GM12801 (cell line): ENCODE measurements around the gene AFTPH.

Source experiments
- CTCF ChIP-seq: IDR thresholded peaks from one replicate; pipeline ENCODE4 v1.5.1; 2011; ENCODE audit warnings: control low read depth; ENCODE audit not compliant: insufficient read length; ENCODE audit errors: extremely low read depth

The AFTPH gene

DNA sequence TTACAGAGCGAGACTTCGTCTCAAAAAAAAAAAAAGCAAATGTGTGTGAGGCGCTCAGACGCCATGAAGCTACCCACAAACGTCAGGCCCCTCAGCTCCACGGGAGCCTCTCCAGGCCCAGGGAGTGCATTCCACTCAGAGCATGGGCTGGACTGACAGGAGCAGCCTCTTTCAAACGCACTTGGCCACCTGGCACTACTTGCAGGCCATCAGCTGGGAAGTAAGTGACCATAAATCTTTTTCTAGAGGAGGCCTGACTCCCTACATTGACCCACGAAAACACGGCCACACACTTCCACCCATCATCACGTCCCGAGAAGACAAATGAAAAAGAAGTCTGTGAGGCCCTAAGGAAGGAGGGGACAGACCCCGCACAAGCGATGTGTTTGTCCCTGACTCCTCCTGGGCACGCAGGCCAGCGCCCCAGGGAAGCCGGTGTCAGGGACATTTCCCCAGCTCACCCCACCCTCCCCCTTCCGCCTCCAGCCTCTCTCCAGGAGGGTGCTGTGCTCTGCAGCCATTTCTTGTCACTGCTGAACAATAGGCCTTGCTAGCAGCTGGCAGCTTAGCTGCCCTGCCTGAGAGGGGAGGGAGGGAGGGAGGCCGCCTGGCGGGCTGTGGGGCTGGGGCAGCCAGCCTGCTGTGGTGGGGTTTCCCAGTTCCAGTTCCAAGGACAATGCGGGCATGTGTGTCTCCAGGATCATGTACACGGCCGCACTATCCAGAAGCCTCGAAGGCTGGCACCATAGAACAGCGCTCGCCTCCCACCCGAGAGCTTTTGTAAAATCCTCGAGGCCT, 103.0 kb downstream of the AFTPH start:
- TF ChIP-seq CTCF, result no peak

DNA sequence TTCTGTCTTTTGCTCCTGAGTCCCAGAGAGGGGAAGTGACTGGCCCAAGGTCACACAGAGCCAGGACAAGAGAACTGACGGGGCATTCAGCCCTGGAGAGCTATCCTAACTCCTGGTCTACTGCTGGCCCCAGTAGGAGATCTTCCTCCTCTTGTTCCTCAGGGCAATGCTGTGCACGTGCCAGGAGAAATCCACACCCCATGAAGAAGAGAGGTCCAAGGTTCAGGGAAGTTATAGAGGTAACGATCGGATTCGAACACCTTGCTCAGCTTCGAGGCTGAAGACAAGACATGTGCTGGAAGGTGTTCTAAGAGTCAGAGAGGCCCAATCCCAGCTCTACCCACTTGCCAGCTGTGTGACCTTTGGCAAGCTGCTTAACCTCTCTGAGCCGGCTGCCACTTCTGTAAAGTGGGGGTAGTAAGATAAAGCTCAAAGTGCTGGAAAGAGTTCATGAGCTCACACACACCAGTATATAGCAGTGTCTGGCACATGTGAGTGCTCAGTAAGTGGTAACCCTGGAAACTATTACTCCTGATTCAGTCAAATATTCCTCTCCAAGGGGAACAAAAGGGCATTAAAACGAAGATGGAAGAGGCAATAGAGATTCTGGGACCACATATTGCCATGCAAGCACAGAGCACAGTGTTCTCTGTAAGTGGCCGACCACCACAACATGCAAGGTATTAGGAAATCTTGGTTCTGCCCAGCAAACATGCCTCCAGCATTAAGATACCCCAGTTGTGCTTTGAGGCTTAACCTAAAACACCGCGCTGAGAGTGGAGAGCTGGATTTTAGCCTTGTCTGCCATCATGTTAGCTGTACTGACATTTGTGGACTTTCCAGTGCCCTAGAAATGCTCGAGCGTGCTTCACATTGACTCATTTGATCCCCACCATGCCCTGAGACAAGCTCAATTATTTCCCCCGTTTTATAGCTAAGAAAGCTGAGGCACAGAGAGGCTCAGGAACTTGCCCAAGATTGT, 104.0 kb downstream of the AFTPH start:
- no peak for TF ChIP-seq CTCF

- no peak for TF ChIP-seq CTCF
Observed at GRCh38 chr2:64629329-64629781, 105.2 kb downstream of the AFTPH start.

- no peak for TF ChIP-seq CTCF
Observed at GRCh38 chr2:64629875-64630274, 105.7 kb downstream of the AFTPH start.

DNA sequence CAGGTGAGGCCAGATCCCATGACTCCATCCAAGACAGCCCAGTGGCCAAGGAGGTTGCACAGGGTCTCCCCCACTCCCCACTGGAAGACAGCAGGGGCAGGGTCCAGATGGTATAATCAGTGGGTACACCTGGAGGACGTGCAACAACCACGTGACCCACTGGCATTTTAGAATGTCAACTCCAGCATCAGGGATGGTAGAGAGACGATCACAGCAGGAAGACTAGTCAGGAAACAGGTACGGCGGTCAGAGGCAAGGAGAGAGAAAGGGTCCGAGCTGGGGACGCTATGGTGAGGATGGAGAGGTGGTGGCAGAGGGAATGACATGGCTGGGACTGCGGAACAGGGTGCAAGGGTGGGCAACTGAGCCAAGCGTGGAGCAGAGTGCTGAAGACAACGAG, 106.6 kb downstream of the AFTPH start:
- no peak for TF ChIP-seq CTCF

DNA sequence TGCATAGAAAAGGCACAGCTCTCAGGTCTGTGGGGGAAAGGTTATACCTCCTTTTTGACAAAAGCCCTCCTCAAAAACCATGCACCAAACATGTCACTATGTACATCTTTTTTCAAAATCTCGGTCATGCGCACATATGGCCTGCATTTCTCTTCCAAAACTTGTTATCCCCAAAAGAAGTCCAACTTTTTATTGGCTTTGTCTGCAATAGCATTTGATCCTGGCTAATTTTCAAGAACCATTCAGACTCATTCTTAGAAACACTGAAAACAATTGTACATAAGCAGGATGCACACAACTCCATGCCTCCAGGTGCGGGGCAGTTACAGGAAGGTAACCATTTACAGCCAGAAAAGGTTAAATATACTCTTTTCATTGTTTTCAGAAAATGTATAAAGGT, 107.6 kb downstream of the AFTPH start:
- TF ChIP-seq CTCF, result no peak

DNA sequence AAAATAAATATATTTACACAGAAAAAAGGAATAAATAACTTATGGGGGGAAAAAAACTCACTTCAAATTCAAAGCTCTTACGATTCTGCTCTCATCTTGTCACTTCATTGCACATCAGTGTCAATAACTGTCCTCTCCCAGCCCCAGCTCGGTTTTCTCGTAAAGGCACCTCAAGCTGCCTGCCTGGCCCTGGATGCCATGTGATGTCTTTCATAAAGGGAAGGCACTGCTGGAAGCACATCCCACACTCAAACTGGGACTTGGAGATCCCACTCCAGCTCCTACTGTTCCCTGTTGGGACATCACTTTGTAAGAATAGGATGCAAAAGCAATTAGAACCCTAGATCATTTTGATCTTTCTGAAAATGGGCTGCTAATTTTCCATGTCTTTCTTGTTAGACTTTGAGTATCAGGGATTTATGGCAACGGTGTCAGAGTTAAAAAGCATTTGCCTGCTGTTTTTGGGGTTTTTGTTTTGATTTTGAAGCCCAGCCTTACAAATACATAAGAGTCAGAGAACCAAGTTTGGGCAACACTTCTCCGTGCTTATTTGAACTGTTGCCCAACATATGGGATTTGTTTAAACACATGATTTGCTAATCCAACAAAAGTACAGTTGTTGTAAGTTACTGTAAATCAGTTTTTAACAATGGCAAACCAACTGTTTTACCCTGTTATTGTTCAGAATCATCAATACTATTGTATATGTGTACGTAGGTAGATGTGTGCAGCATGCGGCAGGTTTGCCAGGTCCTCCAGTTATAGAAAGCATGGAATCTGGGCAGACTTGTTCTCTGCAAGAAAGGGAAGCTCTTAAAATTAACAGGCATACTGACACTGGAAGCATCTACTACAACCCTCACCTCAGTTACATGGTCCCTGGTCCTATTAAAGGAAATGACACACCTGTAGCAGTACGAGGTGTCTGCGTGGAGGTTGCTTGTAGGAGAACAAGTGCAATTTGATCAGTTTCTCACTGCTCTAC, 109.0 kb downstream of the AFTPH start:
- TF ChIP-seq CTCF, result no peak
